GM21723 (cell line): ENCODE data around the gene RTRAF.

Experiments used
- ATAC-seq: cut with Tn5 transposase; IDR thresholded peaks from one replicate; pipeline ENCODE4 v1.9.1; 2021; ENCODE audit warnings: mild to moderate bottlenecking, moderate library complexity; ENCODE audit not compliant: unreplicated experiment

Gene RTRAF

GRCh38 chr14:51993285-51993920 lies 4.1 kb downstream of the RTRAF start:
- ATAC-seq = no peak

GRCh38 chr14:51996148-51996746 lies 6.9 kb downstream of the RTRAF start:
- no peak for ATAC-seq

- ATAC-seq = no peak
These were observed 9.0 kb downstream of the RTRAF start for GRCh38 chr14:51998348-51998747.

GRCh38 chr14:51999084-51999483 lies 9.7 kb downstream of the RTRAF start:
- ATAC-seq = no peak

GRCh38 chr14:52000019-52000582 lies 10.8 kb downstream of the RTRAF start:
- no peak for ATAC-seq

- no peak for ATAC-seq
These were observed 11.3 kb downstream of the RTRAF start for GRCh38 chr14:52000696-52001095.

- no peak for ATAC-seq
These were observed 13.2 kb downstream of the RTRAF start for GRCh38 chr14:52002542-52002941.

- ATAC-seq = no peak
These were observed 14.0 kb downstream of the RTRAF start for GRCh38 chr14:52003324-52003723.

- ATAC-seq = no peak
These were observed 16.3 kb downstream of the RTRAF start for GRCh38 chr14:52005625-52006024.

- ATAC-seq = no peak
These were observed 17.0 kb downstream of the RTRAF start for GRCh38 chr14:52006361-52006760.

- no peak for ATAC-seq
These were observed 17.9 kb downstream of the RTRAF start for GRCh38 chr14:52007211-52007610.

GRCh38 chr14:52007637-52008036 lies 18.3 kb downstream of the RTRAF start:
- ATAC-seq = no peak

- no peak for ATAC-seq
These were observed 18.8 kb downstream of the RTRAF start for GRCh38 chr14:52008136-52008535.

- no peak for ATAC-seq
These were observed 20.9 kb downstream of the RTRAF start for GRCh38 chr14:52010173-52010693.

- ATAC-seq = no peak
These were observed 22.2 kb downstream of the RTRAF start for GRCh38 chr14:52011523-52011922.

- ATAC-seq = no peak
These were observed 23.3 kb downstream of the RTRAF start for GRCh38 chr14:52012635-52013034.

- no peak for ATAC-seq
These were observed 24.7 kb downstream of the RTRAF start for GRCh38 chr14:52013984-52014600.

- no peak for ATAC-seq
These were observed 25.4 kb downstream of the RTRAF start for GRCh38 chr14:52014601-52015267.

- no peak for ATAC-seq
These were observed 26.2 kb downstream of the RTRAF start for GRCh38 chr14:52015411-52016030.

- ATAC-seq = no peak
These were observed 28.9 kb downstream of the RTRAF start for GRCh38 chr14:52018252-52018651.

GRCh38 chr14:52018970-52019369 lies 29.6 kb downstream of the RTRAF start:
- ATAC-seq = no peak
